Osteoblast (primary cell): ENCODE measurements around the gene PDGFB. TPM values are rescaled to one million over a fixed set of nuclear protein-coding genes. Genes with fewer than 3 reads are reported as not detected.
"Not testable (repeated sequence)": the region's sequence is repeated elsewhere in the genome, so short reads cannot be mapped to it uniquely, and the experiment has no call there.

Source experiments
- DNase-seq: peaks from one replicate; pipeline ENCODE4 v3.0.0; 2011; ENCODE audit warnings: low spot score, mixed read lengths; ENCODE audit not compliant: insufficient read length; ENCODE audit errors: missing footprints
- H2AFZ ChIP-seq: 2 replicates; pipeline ENCODE4 v1.6.0; 2011; ENCODE audit warnings: mild to moderate bottlenecking, low read length
- H3K27ac ChIP-seq: 2 replicates; pipeline ENCODE4 v1.5.1; 2011; ENCODE audit warnings: mild to moderate bottlenecking, low read depth, low read length, moderate library complexity
- H3K27me3 ChIP-seq: 2 replicates; pipeline ENCODE4 v1.6.0; 2012; ENCODE audit warnings: mild to moderate bottlenecking, control low read depth, inconsistent platforms, low read length, moderate library complexity; ENCODE audit not compliant: insufficient read depth
- H3K36me3 ChIP-seq: 2 replicates; pipeline ENCODE4 v1.5.1; 2011; ENCODE audit warnings: mild to moderate bottlenecking, low read length, control low read depth, moderate library complexity; ENCODE audit not compliant: insufficient read depth
- H3K4me1 ChIP-seq: 2 replicates; pipeline ENCODE4 v1.5.1; 2011; ENCODE audit warnings: mild to moderate bottlenecking, low read length, control low read depth, moderate library complexity; ENCODE audit not compliant: insufficient read depth
- H3K4me2 ChIP-seq: 2 replicates; pipeline ENCODE4 v1.6.0; 2011; ENCODE audit warnings: mild to moderate bottlenecking, low read length; ENCODE audit not compliant: insufficient read depth
- H3K4me3 ChIP-seq: fragments of 200-600 bp; sonication (generic); 3 replicates; pipeline ENCODE4 v1.5.1; 2012; ENCODE audit warnings: mild to moderate bottlenecking, low read length, inconsistent platforms; ENCODE audit not compliant: insufficient read depth
- H3K79me2 ChIP-seq: 2 replicates; pipeline ENCODE4 v1.6.0; 2012; ENCODE audit warnings: mild to moderate bottlenecking, low read length, control low read depth, inconsistent platforms; ENCODE audit not compliant: insufficient read depth
- H3K9me3 ChIP-seq: 2 replicates; pipeline ENCODE4 v1.5.1; 2011; ENCODE audit warnings: low read depth, low read length, control low read depth
- H4K20me1 ChIP-seq: 2 replicates; pipeline ENCODE4 v1.6.0; 2012; ENCODE audit warnings: mild to moderate bottlenecking, low read length, control low read depth; ENCODE audit not compliant: insufficient read depth
- total RNA-seq: library from RNA; depleted of rRNA; stranded (reverse); fragments of >200 nt; gene quantifications from 2 replicates; pipeline ENCODE4 v1.2.3, GENCODE V29; 2012
- TF ChIP-seq, protein P1 (sequence below): IDR thresholded peaks from 2 replicates; pipeline ENCODE4 v1.5.1; 2011; ENCODE audit warnings: mild to moderate bottlenecking, low read depth, low read length, moderate library complexity; ENCODE audit errors: extremely low read depth

PDGFB gene
- total RNA-seq, 1 donor: under 0.01 TPM

DNA sequence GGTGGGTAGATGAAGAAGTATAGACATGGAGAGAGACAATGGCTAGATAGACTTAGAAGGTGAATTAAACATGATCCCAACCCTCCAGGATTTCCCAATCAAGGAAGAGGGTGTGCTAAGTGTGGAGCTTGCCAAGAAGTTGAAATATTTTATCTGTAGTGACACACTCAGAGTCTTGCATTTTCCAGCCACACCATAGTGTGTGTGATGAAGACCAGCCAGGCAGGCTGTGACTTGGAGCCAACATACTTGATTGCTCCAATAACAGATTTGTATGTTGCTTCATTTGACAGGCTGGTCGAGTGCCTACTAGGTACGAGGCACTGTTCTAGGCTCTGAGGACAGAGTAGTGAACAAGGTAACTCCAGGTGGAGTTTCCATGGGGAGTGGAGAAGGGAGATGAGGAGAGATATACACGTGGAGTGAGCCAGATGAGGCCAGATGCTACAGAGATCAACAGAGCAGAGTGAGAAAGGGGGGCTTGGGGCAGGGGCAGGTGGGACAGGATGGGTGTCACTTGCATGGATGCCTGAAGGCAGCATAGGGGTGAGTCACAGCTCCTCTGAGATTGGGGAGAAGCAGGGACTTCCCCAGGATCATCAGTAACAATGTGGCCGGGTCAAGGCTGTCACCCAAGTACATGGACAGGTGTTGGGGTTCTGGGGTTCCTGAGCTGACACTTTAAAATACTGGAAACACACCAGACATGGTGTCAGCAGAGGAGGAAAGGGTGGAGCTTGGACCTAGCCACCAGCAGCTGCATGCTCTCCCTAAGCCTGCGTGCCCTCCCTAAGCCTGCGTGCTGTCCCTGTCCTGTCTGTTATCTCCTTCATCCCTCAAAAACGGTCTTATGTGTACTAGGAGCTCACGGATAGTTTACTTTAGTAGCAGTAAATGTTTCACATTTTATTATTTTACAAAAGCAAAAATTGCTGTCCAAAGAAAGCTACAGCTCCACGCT lies 23.6 kb downstream of the PDGFB start:
- no peaks in the 10 kb centered on the region for H3K36me3 ChIP-seq
- H4K20me1 ChIP-seq: no peaks in the 10 kb centered on the region
- H3K9me3 ChIP-seq: no peaks in the 10 kb centered on the region
- H3K4me3 ChIP-seq: no peak overlapping the region
- TF ChIP-seq, protein P1, sequence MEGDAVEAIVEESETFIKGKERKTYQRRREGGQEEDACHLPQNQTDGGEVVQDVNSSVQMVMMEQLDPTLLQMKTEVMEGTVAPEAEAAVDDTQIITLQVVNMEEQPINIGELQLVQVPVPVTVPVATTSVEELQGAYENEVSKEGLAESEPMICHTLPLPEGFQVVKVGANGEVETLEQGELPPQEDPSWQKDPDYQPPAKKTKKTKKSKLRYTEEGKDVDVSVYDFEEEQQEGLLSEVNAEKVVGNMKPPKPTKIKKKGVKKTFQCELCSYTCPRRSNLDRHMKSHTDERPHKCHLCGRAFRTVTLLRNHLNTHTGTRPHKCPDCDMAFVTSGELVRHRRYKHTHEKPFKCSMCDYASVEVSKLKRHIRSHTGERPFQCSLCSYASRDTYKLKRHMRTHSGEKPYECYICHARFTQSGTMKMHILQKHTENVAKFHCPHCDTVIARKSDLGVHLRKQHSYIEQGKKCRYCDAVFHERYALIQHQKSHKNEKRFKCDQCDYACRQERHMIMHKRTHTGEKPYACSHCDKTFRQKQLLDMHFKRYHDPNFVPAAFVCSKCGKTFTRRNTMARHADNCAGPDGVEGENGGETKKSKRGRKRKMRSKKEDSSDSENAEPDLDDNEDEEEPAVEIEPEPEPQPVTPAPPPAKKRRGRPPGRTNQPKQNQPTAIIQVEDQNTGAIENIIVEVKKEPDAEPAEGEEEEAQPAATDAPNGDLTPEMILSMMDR: no peak
- peak; percentile 51 for DNase-seq
- H3K27ac ChIP-seq: no peak overlapping the region
- H2AFZ ChIP-seq: no peak overlapping the region
- H3K79me2 ChIP-seq: no peaks in the 10 kb centered on the region
- H3K27me3 ChIP-seq: peaks cover 30% of the 10 kb centered on the region
- no peaks in the 10 kb centered on the region for H3K4me1 ChIP-seq
- no peak overlapping the region for H3K4me2 ChIP-seq

DNA sequence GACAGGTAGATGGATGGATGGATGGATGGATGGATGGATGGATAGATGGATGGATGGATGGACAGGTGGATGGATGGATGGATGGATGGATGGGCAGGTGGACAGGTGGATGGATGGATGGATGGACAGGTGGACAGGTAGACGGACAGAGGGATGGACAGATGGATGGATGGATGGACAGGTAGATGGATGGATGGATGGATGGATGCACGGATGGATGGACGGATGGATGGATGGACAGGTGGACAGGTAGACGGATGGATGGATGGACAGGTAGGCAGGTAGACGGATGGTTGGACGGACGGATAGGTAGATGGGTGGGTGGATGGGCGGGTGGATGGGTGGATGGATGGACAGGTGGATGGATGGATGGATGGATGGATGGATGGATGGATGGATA lies 24.3 kb downstream of the PDGFB start:
- Histone ChIP-seq H4K20me1 (no peaks in the 10 kb centered on the region), H3K9me3 (no peaks in the 10 kb centered on the region), H3K79me2 (no peaks in the 10 kb centered on the region), H3K4me1 (no peaks in the 10 kb centered on the region), H3K27me3 (peaks cover 34% of the 10 kb centered on the region), H2AFZ (no peak overlapping the region), H3K36me3 (no peaks in the 10 kb centered on the region), H3K4me3 (no peak overlapping the region), H3K27ac (no peak overlapping the region), H3K4me2 (no peak overlapping the region)
- TF ChIP-seq, protein P1: no peak
- no peak for DNase-seq

DNA sequence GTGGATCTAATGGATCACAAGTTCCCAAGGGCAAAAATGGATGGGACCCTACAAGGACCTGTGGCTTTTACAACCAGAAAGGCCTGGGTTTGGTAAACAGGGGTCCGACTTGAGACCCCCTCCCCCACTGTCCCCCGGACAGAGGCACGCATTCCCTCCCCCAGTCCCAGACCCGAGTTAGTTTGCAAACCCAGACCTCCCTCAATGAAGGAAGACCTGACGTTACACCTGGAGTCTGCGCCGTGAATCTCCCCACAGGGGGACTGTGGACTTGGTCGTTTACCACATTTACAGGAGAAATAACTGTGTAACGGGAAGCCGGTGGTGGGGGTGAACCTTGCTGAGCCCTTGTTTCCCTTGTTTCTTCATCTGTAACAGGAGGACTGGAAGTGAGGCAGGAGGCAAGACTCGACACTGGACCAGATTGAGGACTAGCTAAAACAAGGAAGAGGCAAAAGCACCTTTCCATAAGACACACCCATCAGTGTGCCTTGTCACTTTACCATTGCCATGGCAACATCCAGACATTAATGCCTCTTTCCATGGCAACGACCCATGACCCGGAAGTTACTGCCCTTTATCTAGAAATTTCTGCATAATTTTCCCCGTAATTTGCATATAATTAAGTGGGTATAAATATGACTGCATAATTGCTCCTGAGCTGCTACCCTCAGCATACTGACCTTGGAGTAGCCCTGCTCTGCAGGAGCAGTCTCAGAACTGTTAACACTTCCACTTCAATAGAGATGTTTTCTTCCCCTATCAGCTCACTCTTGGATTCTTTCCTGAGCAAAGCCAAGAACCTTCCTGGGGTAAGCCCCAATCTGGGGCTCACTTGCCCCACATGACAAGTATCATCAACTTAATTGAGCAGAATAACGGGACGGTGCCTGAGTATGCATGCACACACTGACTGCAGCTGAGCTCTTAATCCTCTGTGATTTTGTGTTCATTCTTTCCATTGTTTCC lies 25.4 kb downstream of the PDGFB start:
- TF ChIP-seq, protein P1: no peak
- no peaks in the 10 kb centered on the region for H3K36me3 ChIP-seq
- DNase-seq: peak; percentile 14
- H3K27ac ChIP-seq: no peak overlapping the region
- peaks cover 37% of the 10 kb centered on the region for H3K27me3 ChIP-seq
- H3K9me3 ChIP-seq: no peaks in the 10 kb centered on the region
- H3K4me3 ChIP-seq: no peak overlapping the region
- H3K79me2 ChIP-seq: no peaks in the 10 kb centered on the region
- no peak overlapping the region for H2AFZ ChIP-seq
- no peak overlapping the region for H3K4me2 ChIP-seq
- H3K4me1 ChIP-seq: peaks cover 5% of the 10 kb centered on the region
- no peaks in the 10 kb centered on the region for H4K20me1 ChIP-seq

DNA sequence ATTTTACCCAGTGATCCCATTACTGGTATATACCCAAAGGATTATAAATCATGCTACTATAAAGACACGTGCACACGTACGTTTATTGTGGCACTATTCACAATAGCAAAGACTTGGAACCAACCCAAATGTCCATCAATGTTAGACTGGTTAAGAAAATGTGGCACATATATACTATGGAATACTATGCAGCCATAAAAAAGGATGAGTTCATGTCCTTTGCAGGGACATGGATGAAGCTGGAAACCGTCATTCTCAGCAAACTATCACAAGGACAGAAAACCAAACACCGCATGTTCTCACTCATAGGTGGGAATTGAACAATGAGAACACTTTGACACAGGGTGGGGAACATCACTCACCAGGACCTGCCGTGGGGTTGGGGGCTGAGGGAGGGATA lies 26.4 kb downstream of the PDGFB start:
- DNase-seq, H3K27ac ChIP-seq, H3K9me3 ChIP-seq, H3K79me2 ChIP-seq, H3K36me3 ChIP-seq, H2AFZ ChIP-seq, H3K4me3 ChIP-seq, H4K20me1 ChIP-seq, H3K4me2 ChIP-seq, H3K4me1 ChIP-seq: not testable (repeated sequence)
- peaks cover 28% of the 10 kb centered on the region for H3K27me3 ChIP-seq
